Epithelial cell of proximal tubule (primary cell): Measurements from ENCODE around the gene PITX1. TPM values are rescaled to one million over a fixed set of nuclear protein-coding genes. Genes with fewer than 3 reads are reported as not detected.

Experiments
- DNase-seq: peaks from one replicate; pipeline ENCODE4 v3.0.0-alpha.2; 2011; ENCODE audit warnings: low read depth
- H3K4me3 ChIP-seq: 2 replicates; pipeline ENCODE4 v1.5.1; 2011; ENCODE audit warnings: low read depth, mild to moderate bottlenecking, low read length
- total RNA-seq: library from RNA; depleted of rRNA; stranded (reverse); fragments of >200 nt; gene quantifications from 2 replicates; pipeline ENCODE4 v1.2.3, GENCODE V29; 2015
- TF ChIP-seq, protein P1 (sequence below): conservative IDR thresholded peaks from 2 replicates; pipeline ENCODE4 v1.5.1; 2012; ENCODE audit warnings: low read depth, mild to moderate bottlenecking, low read length

Gene PITX1
- total RNA-seq, 1 donor from 2014 or later, result 1.6 TPM

DNA sequence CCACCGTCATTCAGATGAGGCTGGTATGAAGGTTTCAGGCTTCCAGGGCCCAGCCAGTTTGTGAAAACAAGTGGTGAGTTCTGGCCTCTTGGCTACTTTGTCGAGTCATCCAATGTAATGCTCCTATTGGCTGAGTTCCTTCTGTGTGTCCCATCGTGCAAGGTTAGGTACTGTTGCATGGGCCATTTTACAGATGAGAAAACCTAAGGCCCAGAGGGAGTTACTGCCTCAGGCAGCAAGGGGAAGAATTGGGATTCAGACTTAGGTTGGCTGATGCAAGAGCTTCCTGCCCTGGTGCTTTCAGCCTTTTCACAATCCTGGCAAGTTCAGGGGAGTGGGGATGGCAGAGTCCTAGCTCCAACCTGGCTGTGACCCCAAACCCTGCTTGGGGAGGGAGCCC is 17.4 kb upstream of the PITX1 start:
- no peak for DNase-seq
- TF ChIP-seq, protein P1, sequence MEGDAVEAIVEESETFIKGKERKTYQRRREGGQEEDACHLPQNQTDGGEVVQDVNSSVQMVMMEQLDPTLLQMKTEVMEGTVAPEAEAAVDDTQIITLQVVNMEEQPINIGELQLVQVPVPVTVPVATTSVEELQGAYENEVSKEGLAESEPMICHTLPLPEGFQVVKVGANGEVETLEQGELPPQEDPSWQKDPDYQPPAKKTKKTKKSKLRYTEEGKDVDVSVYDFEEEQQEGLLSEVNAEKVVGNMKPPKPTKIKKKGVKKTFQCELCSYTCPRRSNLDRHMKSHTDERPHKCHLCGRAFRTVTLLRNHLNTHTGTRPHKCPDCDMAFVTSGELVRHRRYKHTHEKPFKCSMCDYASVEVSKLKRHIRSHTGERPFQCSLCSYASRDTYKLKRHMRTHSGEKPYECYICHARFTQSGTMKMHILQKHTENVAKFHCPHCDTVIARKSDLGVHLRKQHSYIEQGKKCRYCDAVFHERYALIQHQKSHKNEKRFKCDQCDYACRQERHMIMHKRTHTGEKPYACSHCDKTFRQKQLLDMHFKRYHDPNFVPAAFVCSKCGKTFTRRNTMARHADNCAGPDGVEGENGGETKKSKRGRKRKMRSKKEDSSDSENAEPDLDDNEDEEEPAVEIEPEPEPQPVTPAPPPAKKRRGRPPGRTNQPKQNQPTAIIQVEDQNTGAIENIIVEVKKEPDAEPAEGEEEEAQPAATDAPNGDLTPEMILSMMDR, result no peak
- no peak overlapping the region for H3K4me3 ChIP-seq

DNA sequence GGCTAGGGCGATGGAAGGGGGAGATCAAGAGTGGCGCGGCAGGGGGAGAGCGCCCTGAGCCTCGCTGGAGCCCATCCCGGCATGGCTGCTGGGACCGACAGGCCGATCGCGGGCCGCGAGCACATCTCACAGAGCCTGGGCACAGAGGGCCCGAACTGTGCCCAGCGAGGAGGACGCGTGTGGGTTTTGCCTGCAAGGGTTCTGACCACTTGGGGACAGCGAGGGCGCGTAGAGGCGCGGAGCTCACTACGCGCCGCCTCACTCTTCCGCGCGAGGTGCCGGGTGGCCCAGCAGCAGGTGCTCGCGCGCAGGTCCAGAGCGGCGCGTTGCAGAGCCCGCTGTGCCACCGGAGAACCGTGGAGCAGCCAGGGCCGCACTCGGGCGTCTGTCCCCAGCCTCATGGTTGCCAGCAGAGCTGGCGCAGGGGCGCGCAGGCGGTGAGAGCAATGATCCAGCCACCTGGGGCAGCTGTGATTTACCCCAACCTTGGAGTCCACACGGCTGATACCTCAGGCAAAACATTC is 16.3 kb upstream of the PITX1 start:
- TF ChIP-seq, protein P1, result no peak
- H3K4me3 ChIP-seq, result no peak overlapping the region
- no peak for DNase-seq

DNA sequence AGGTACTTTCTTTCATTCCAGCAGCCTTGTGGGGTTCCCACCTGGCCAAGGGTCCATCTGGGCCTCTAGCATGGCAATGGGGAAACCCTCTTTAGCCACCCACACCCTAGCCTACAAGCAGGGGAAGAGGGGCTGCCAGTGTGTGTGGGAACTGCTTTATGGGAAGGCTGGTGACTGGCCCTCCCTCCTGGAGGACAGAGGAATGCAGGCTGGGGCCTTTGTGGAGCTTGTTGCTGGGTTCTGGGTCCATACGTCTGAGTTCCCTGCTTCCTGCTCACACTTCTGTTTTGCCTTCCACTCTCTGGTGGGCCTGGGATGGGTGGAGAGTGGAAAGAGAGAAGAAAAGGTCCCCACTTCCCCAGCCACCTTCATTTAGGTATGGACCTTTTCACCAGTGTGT is 14.9 kb upstream of the PITX1 start:
- H3K4me3 ChIP-seq, result no peak overlapping the region
- TF ChIP-seq, protein P1, result no peak
- DNase-seq, result no peak

DNA sequence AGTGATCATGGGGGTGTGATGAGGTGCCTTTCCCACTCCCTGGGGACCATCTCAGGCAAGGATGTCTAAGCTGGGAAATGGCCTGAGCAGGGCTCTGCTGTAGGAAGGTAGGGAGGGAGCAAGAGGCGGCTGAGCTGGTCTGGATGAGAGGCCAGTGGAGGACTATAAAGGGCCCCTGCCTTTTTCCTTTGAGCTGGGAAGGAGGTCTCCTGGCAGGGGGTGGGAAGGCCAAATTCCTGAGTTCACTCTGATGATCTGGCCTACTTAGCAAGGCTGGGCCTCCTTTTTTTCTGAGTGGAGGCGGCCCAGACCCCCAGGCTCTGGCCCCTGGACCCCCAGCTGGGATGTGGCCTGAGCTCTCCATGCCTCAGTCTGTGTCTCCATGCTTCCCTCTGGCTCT is 14.3 kb upstream of the PITX1 start:
- no peak for DNase-seq
- no peak overlapping the region for H3K4me3 ChIP-seq
- TF ChIP-seq, protein P1, result no peak

DNA sequence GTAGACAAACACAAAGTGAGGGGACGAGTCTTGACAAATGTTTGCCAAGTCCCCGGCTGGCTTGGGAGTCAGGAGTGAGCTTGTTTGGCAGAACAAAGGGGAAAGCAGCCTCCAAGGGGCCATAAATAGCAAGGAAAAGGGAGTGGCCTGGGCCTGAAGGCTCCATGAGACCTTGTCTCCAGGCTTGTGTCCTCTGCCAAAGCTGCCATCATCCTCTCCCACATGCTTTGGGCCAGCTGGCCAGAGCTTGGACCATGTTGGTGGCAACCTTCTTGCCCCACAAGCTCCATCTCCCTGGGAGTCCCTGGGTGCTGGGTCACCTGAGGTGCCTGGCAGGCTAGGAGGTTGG is 13.3 kb upstream of the PITX1 start:
- TF ChIP-seq, protein P1, result no peak
- no peak for DNase-seq

DNA sequence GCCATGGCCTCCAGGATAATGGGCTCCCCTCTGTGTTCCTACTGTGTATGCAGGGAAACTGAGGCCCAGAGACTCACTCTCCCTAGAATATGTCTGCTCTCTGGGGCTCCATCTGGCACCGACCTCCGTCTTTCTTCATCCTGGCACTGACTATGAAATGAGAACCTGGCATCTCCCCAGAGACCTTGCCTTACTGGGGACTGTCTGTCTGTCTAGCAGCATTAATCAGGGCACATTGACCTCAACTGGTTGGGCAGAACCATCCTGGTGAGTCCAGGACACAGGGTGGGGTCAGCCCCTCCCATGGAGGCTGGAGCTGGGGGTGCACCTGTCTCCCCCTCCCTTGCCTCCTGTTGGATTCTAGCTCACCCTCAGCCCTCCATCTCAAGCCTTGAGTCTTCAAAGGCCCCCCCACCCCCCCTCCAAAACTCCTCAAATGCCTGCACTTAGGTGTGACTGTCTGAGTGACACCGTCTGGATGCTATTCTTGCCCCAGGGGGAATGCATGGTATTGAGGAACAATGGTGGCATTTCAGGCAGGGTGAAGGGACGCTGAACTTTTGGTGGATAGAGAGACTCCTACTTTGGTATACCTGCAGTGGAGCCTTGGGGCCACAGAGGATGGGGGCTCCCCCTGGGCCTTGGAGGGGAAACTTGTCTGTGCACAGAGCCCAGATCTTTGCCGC is 12.8 kb upstream of the PITX1 start:
- no peak for DNase-seq
- H3K4me3 ChIP-seq, result no peak overlapping the region

More for the DNA sequence above, 13.3 kb upstream of the PITX1 start:
- H3K4me3 ChIP-seq, result no peak overlapping the region

More for the DNA sequence above, 12.8 kb upstream of the PITX1 start:
- TF ChIP-seq, protein P1, result no peak
